ENCODE results near the gene TBCK.

- TF ChIP-seq CTCF (IDR thresholded peaks at IDR 0.05 in 8 of 11, conservative IDR thresholded peaks at IDR 0.05 in 3 of 11), result no peak
- no peak for TF ChIP-seq POLR2A (IDR thresholded peaks at IDR 0.05)
Observed at GRCh38 chr4:106256190-106256589, 59.8 kb downstream of the TBCK start.

Measured in spleen (tissue), 7 donors.